HCT116 (cell line): ENCODE measurements around the gene CD27. TPM values are rescaled to one million over a fixed set of nuclear protein-coding genes. Genes with fewer than 3 reads are reported as not detected.

Source experiments
- ATAC-seq: fragments of 200-7000 bp; cut with Tn5 transposase; 2 replicates; pipeline ENCODE4 v1.9.1; 2020; ENCODE audit warnings: mild to moderate bottlenecking, moderate library complexity
- BruUV-seq: library from RNA; stranded (reverse); fragments of 400-500 nt; replicated peaks from 2 replicates; lab custom pipeline; 2021; lab: Mats Ljungman, UMichigan
- CTCF ChIA-PET: fragments of 300-600 bp; sonication (Branson Sonifier 250); formaldehyde crosslinking; loops from one replicate; lab custom pipeline; 2021; ENCODE audit warnings: antibody characterized with exemption; lab: Charles Lee
- POLR2A ChIA-PET: fragments of 300-600, 350-600 bp; sonication (Branson Sonifier 250); formaldehyde crosslinking; loops from one replicate; lab custom pipeline; 2021; ENCODE audit warnings: antibody characterized with exemption; lab: Charles Lee
- RAD21 ChIA-PET, 2 experiments: fragments of 300-600 bp; sonication (Branson Sonifier 250); formaldehyde crosslinking; loops; one replicate each; lab custom pipeline; 2023; ENCODE audit warnings: low total read pairs in 2 of 2; ENCODE audit not compliant: uncharacterized antibody in 2 of 2, unreplicated experiment in 2 of 2, low non-redundant PET in 1 of 2; lab: Charles Lee
- DNase-seq: peaks from one replicate; pipeline ENCODE4 v3.0.0-alpha.2; 2010; ENCODE audit warnings: low read depth, low spot score
- H2AFZ ChIP-seq: fragments of 200-600 bp; shearing (Covaris generic), sonication (generic); 2 replicates; pipeline ENCODE4 v1.6.1; 2017; ENCODE audit warnings: low read depth, mixed run types, mixed read lengths, antibody characterized with exemption, low read length; ENCODE audit not compliant: poor library complexity, severe bottlenecking
- H3K27ac ChIP-seq: 2 replicates; pipeline ENCODE4 v1.5.1; 2012; ENCODE audit warnings: low read depth, low read length
- H3K27me3 ChIP-seq: fragments of 200-600 bp; sonication (generic); 2 replicates; pipeline ENCODE4 v1.6.1; 2016; ENCODE audit warnings: mixed run types, low read length, mixed read lengths; ENCODE audit not compliant: insufficient read depth
- H3K36me3 ChIP-seq, 2 experiments: fragments of 200-500 bp in 1 of 2; fragments of 200-600 bp in 1 of 2; sonication (Bioruptor generic) in 1 of 2; sonication (generic) in 1 of 2; 2 replicates each; pipeline versions ENCODE4 v1.5.1 to v1.6.1; 2014 to 2016; ENCODE audit warnings: low read length in 2 of 2, inconsistent platforms in 1 of 2, mixed read lengths in 1 of 2, mixed run types in 1 of 2; ENCODE audit not compliant: insufficient read depth in 2 of 2, control insufficient read depth in 1 of 2
- H3K4me1 ChIP-seq, 2 experiments: fragments of 200-600 bp in 1 of 2; sonication (generic) in 1 of 2; 2 replicates each; pipeline versions ENCODE4 v1.5.1 to v1.6.1; 2012 to 2017; ENCODE audit warnings: low read length in 2 of 2, inconsistent platforms in 1 of 2, mild to moderate bottlenecking in 1 of 2, mixed read lengths in 1 of 2, mixed run types in 1 of 2, moderate library complexity in 1 of 2; ENCODE audit not compliant: insufficient read depth in 2 of 2, control insufficient read depth in 1 of 2
- H3K4me2 ChIP-seq: fragments of 200-600 bp; sonication (generic); 2 replicates; pipeline ENCODE4 v1.6.1; 2017; ENCODE audit warnings: mixed run types, low read length, mixed read lengths
- H3K4me3 ChIP-seq, 2 experiments: fragments of 200-600 bp in 1 of 2; sonication (generic) in 1 of 2; replicated peaks in 1 of 2; 2 replicates each; pipeline ENCODE4 v1.5.1; 2011 to 2016; ENCODE audit warnings: low read length in 2 of 2, control low read depth in 1 of 2, low read depth in 1 of 2, mild to moderate bottlenecking in 1 of 2, mixed read lengths in 1 of 2, mixed run types in 1 of 2
- H3K79me2 ChIP-seq: fragments of 200-600 bp; sonication (generic); 2 replicates; pipeline ENCODE4 v1.6.1; 2017; ENCODE audit warnings: mild to moderate bottlenecking, mixed run types, low read length, moderate library complexity, mixed read lengths; ENCODE audit not compliant: insufficient read depth
- H3K9ac ChIP-seq: fragments of 200-600 bp; sonication (generic); 2 replicates; pipeline ENCODE4 v1.6.1; 2016; ENCODE audit warnings: low read length, mixed read lengths
- H3K9me2 ChIP-seq: fragments of 200-600 bp; sonication (generic), shearing (Covaris generic); 2 replicates; pipeline ENCODE4 v1.6.1; 2017; ENCODE audit warnings: mixed run types, mild to moderate bottlenecking, moderate library complexity; ENCODE audit not compliant: insufficient read depth
- H3K9me3 ChIP-seq, 2 experiments: fragments of 200-500 bp in 1 of 2; fragments of 200-600 bp in 1 of 2; sonication (Bioruptor generic) in 1 of 2; sonication (generic) in 1 of 2; 2 replicates each; pipeline ENCODE4 v1.6.1; 2014 to 2017; ENCODE audit warnings: low read length in 2 of 2, mixed read lengths in 2 of 2, inconsistent platforms in 1 of 2, low read depth in 1 of 2, mild to moderate bottlenecking in 1 of 2, mixed run types in 1 of 2, moderate library complexity in 1 of 2; ENCODE audit not compliant: control insufficient read depth in 1 of 2, insufficient read depth in 1 of 2
- H4K20me1 ChIP-seq: fragments of 200-600 bp; sonication (generic), shearing (Covaris generic); 2 replicates; pipeline ENCODE4 v1.6.1; 2017; ENCODE audit warnings: mixed run types, mild to moderate bottlenecking, moderate library complexity; ENCODE audit not compliant: insufficient read depth
- ATF3 ChIP-seq: IDR thresholded peaks from 2 replicates; pipeline ENCODE4 v1.6.1; 2012
- CBX3 ChIP-seq: IDR thresholded peaks from 2 replicates; pipeline ENCODE4 v1.6.1; 2012; ENCODE audit warnings: low read depth
- CTCF ChIP-seq, 3 experiments: fragments of 200-600 bp in 1 of 3; sonication (generic) in 1 of 3; IDR thresholded peaks in 2 of 3; conservative IDR thresholded peaks in 1 of 3; 2 replicates each; pipeline ENCODE4 v1.5.1; 2012 to 2017; ENCODE audit warnings: low read depth in 2 of 3, low read length in 2 of 3, antibody characterized with exemption in 1 of 3, borderline replicate concordance in 1 of 3, control low read depth in 1 of 3, mild to moderate bottlenecking in 1 of 3, mixed read lengths in 1 of 3, mixed run types in 1 of 3, moderate library complexity in 1 of 3; ENCODE audit not compliant: insufficient read depth in 1 of 3
- EGR1 ChIP-seq: IDR thresholded peaks from 2 replicates; pipeline ENCODE4 v1.6.1; 2012; ENCODE audit warnings: low read depth
- JUND ChIP-seq: IDR thresholded peaks from 2 replicates; pipeline ENCODE4 v1.6.1; 2012
- RAD21 ChIP-seq: IDR thresholded peaks from 2 replicates; pipeline ENCODE4 v1.6.1; 2012; ENCODE audit warnings: low read depth, mild to moderate bottlenecking
- SIN3A ChIP-seq: IDR thresholded peaks from 2 replicates; pipeline ENCODE4 v1.6.1; 2012; ENCODE audit warnings: low read depth
- TCF7L2 ChIP-seq: IDR thresholded peaks from 2 replicates; pipeline ENCODE4 v1.7.0; 2011; ENCODE audit warnings: borderline replicate concordance, inconsistent platforms; ENCODE audit not compliant: insufficient read depth, insufficient read length; ENCODE audit errors: extremely low read depth
- intact Hi-C: fragments of 100-400 bp; cut with micrococcal nuclease; formaldehyde crosslinking; loops from 2 replicates; pipeline ENCODE4 v1.10.0; 2022
- total RNA-seq: library from RNA; stranded (reverse); gene quantifications from one replicate; pipeline ENCODE4 v1.2.1, GENCODE V29; 2021; ENCODE audit not compliant: unreplicated experiment

CD27 gene
- total RNA-seq, 1 experiment from 2014 or later = 0.25 TPM

GRCh38 chr12:6461401-6462233 is 16.9 kb downstream of the CD27 start:
- ATAC-seq (no peak), DNase-seq (no peak)
- POLR2A ChIA-PET = interaction anchor here (3.7 kb wide), 1 partner anchor 9 kb away, joined by 18 read pairs; the partner anchor contains the start of gene VAMP1
- no peaks in the 10 kb centered on the region for H3K9me2 ChIP-seq
- no peaks in the 10 kb centered on the region for H3K9me3 ChIP-seq
- no peak overlapping the region for H2AFZ ChIP-seq
- no peak overlapping the region for H3K4me3 ChIP-seq
- H3K27me3 ChIP-seq = no peaks in the 10 kb centered on the region
- H3K4me1 ChIP-seq = no peaks in the 10 kb centered on the region
- peaks cover 14 to 31% of the 10 kb centered on the region in 2 experiments; a peak in 3 of 4 replicates for H3K36me3 ChIP-seq
- no peak overlapping the region for H3K4me2 ChIP-seq
- TF ChIP-seq SIN3A (no peak), TCF7L2 (no peak), ATF3 (no peak), EGR1 (no peak)
- no TSS peak for BruUV-seq
- H3K9ac ChIP-seq = no peak overlapping the region
- no peaks in the 10 kb centered on the region for H4K20me1 ChIP-seq
- H3K79me2 ChIP-seq = no peaks in the 10 kb centered on the region
- intact Hi-C loops = no loop called here
- CTCF ChIA-PET = no interaction called here
- RAD21 ChIA-PET = no interaction called here
- no peak overlapping the region for H3K27ac ChIP-seq

- H3K9ac ChIP-seq = no peak overlapping the region
- intact Hi-C loops = no loop called here
Observed at GRCh38 chr12:6462234-6462995, 17.7 kb downstream of the CD27 start.

More at GRCh38 chr12:6462234-6462995, 17.7 kb downstream of the CD27 start:
- Histone ChIP-seq H3K27me3 (no peaks in the 10 kb centered on the region), H3K27ac (no peak overlapping the region), H3K4me1 (no peaks in the 10 kb centered on the region), H3K4me2 (no peak overlapping the region), H3K9me2 (no peaks in the 10 kb centered on the region), H3K9me3 (no peaks in the 10 kb centered on the region), H3K79me2 (no peaks in the 10 kb centered on the region), H3K36me3 (peaks cover 14 to 31% of the 10 kb centered on the region in 2 experiments; a peak in 3 of 4 replicates), H2AFZ (no peak overlapping the region), H3K4me3 (no peak overlapping the region), H4K20me1 (no peaks in the 10 kb centered on the region)
- no peak for ATAC-seq
- DNase-seq = no peak
- POLR2A ChIA-PET = no interaction called here
- CTCF ChIA-PET = no interaction called here
- BruUV-seq = no TSS peak
- RAD21 ChIA-PET = no interaction called here
- no peak for TF ChIP-seq JUND
- no peak for TF ChIP-seq RAD21
- no peak for TF ChIP-seq CBX3
- TF ChIP-seq CTCF (IDR thresholded peaks at IDR 0.05 in 2 of 3, conservative IDR thresholded peaks at IDR 0.05 in 1 of 3; ENCODE audit: borderline replicate concordance in 1 of 3, insufficient read depth in 1 of 3, low read depth in 2 of 3, low read length in 2 of 3) = no peak
